Measurements from ENCODE around the gene SAMD11. TPM values are rescaled to one million over a fixed set of nuclear protein-coding genes. Genes with fewer than 3 reads are reported as not detected.
A peak's percentile ranks its signal among the peaks of the same experiment; 100 is the strongest.

The SAMD11 gene
- total and polyA plus RNA-seq, 2 experiments from 2014 or later, result 32.2 to 146 TPM

- peak; percentile 57 to 77 for DNase-seq (ENCODE audit: low read depth in 1 of 2, low spot score in 1 of 2)
- Histone ChIP-seq H3K4me1 (ENCODE audit: low read depth) (peaks cover 13% of the 10 kb centered on the region), H3K9me3 (ENCODE audit: low read depth) (no peaks in the 10 kb centered on the region), H3K36me3 (no peaks in the 10 kb centered on the region), H3K4me3 (peak overlapping the region; percentile 89), H3K27ac (no peak overlapping the region), H3K27me3 (peaks cover 13% of the 10 kb centered on the region)
- peak; percentile 6 for TF ChIP-seq CTCF (IDR thresholded peaks at IDR 0.05; ENCODE audit: low read depth, low read length)
Observed at GRCh38 chr1:925561-926421, 2.1 kb downstream of the SAMD11 start.

GRCh38 chr1:927234-927633, 3.5 kb downstream of the SAMD11 start:
- Histone ChIP-seq H3K36me3 (no peaks in the 10 kb centered on the region), H3K4me1 (ENCODE audit: low read depth) (peaks cover 11% of the 10 kb centered on the region), H3K27ac (no peak overlapping the region), H3K9me3 (ENCODE audit: low read depth) (no peaks in the 10 kb centered on the region), H3K27me3 (peaks cover 13% of the 10 kb centered on the region), H3K4me3 (no peak overlapping the region)
- no peak for TF ChIP-seq CTCF (IDR thresholded peaks at IDR 0.05; ENCODE audit: low read depth, low read length)
- no peak for DNase-seq (ENCODE audit: low read depth in 1 of 2, low spot score in 1 of 2)

DNA sequence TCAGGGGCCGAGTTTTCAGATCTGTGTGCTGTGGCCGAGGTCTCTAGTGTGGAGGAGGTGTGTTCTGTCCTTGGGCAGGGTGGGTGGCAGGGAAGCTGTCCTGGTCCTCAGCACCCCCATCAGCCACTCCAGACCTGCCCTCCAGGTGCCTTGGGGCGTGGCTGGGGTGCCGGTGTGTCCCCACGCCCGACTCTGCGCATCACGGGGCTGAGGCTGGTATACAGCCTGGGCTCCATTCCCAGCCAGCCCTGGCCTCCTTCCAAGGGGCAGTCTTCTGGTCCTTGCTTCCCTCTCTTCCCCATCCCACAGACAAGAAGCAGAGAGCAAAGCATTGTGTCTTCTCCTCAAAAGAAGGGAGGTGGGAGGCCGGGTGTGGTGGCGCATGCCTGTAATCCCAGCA, 4.0 kb downstream of the SAMD11 start:
- no peak for TF ChIP-seq CTCF (IDR thresholded peaks at IDR 0.05; ENCODE audit: low read depth, low read length)
- H3K27ac ChIP-seq, result no peak overlapping the region
- no peaks in the 10 kb centered on the region for H3K9me3 ChIP-seq (ENCODE audit: low read depth)
- no peak overlapping the region for H3K4me3 ChIP-seq
- peaks cover 14% of the 10 kb centered on the region for H3K27me3 ChIP-seq
- no peak for DNase-seq (ENCODE audit: low read depth in 1 of 2, low spot score in 1 of 2)
- peaks cover 8% of the 10 kb centered on the region for H3K4me1 ChIP-seq (ENCODE audit: low read depth)
- H3K36me3 ChIP-seq, result no peaks in the 10 kb centered on the region

- Histone ChIP-seq H3K27me3 (peaks cover 24% of the 10 kb centered on the region), H3K4me3 (no peak overlapping the region), H3K9me3 (ENCODE audit: low read depth) (no peaks in the 10 kb centered on the region), H3K27ac (no peak overlapping the region), H3K36me3 (no peaks in the 10 kb centered on the region), H3K4me1 (ENCODE audit: low read depth) (no peaks in the 10 kb centered on the region)
- TF ChIP-seq CTCF (IDR thresholded peaks at IDR 0.05; ENCODE audit: low read depth, low read length), result no peak
- DNase-seq (ENCODE audit: low read depth in 1 of 2, low spot score in 1 of 2), result no peak
Observed at GRCh38 chr1:928825-929661, 5.3 kb downstream of the SAMD11 start.

DNA sequence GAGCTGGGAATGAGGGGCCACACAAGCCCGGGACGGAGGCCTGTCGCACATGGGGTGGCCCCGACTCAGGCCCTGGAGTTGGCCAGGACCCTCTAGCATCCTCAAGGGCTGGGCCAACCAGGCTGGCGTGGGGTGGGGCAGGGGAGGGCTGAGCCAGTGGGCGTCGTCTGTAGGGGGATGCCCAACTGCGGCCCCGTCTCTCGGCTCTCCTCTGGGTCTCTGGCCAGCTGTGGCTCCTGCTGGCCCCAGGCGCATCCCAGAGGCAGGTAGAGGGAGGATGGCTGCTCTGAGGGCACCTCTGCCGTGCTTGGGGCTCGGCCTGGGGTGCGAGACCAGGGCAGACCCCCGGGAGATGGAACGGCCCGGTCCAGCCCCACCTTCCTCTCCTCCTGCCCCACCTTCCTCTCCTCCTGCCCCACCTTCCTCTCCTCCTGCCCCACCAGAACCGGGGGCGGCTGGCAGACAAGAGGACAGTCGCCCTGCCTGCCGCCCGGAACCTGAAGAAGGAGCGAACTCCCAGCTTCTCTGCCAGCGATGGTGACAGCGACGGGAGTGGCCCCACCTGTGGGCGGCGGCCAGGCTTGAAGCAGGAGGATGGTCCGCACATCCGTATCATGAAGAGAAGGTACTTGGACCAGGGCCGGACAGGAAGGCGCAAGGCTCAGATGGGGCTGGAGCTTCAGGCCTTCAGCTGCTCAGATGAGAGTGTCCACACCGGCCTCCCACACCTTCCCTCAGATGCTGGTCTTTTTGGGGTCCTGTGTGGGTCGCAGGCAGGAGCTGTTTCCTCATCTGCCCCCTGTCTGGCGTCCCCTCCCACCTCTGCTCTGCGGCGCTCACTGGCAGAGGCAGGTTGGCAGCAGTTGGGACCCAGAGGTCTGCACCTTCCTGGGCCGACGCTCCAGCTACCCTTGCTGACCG, 6.2 kb downstream of the SAMD11 start:
- H3K4me3 ChIP-seq, result no peak overlapping the region
- H3K27me3 ChIP-seq, result peaks cover 21% of the 10 kb centered on the region
- no peak for TF ChIP-seq CTCF (IDR thresholded peaks at IDR 0.05; ENCODE audit: low read depth, low read length)
- no peaks in the 10 kb centered on the region for H3K9me3 ChIP-seq (ENCODE audit: low read depth)
- DNase-seq (ENCODE audit: low read depth in 1 of 2, low spot score in 1 of 2), result no peak
- H3K4me1 ChIP-seq (ENCODE audit: low read depth), result peaks cover 1% of the 10 kb centered on the region
- no peaks in the 10 kb centered on the region for H3K36me3 ChIP-seq
- H3K27ac ChIP-seq, result no peak overlapping the region
